ENCODE measurements around the gene SPOCK1. TPM values are rescaled to one million over a fixed set of nuclear protein-coding genes. Genes with fewer than 3 reads are reported as not detected.

The SPOCK1 gene
- total and polyA plus RNA-seq, 2 of the 13 experiments (the other 11 are each of a cell fraction or from before 2014, with no cell fraction given), result 0.18 to 0.29 TPM

DNA sequence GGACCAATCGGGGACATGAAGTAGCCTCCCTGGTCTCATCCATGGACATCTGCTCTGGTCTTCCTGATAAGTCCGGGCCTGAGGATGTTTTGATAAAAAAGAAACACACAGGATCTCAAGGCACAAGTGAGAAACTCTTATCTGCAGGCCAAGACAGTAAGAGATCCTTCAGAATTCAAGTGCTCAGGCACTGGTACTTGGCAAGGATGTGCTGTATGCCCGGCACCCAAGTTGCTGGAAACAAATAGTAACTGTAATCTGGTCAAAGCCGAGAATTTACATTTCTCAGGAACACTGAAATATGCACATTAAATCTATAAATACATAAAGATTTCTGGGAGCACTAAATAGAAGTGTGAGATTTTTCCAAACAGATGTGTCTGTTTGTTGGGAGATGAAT, 165.7 kb downstream of the SPOCK1 start:
- H3K4me2 ChIP-seq (ENCODE audit: low read depth, low read length), result no peak overlapping the region
- DNase-seq (ENCODE audit: low spot score) (no peak), ATAC-seq (no peak), FAIRE-seq (no peak)
- no TSS peak for BruUV-seq (replicated peaks)
- H3K4me3 ChIP-seq (replicated peaks in 1 of 3; ENCODE audit: insufficient read depth in 1 of 3, low read depth in 2 of 3, low read length in 3 of 3), result no peak overlapping the region
- no peaks in the 10 kb centered on the region for H3K36me3 ChIP-seq (replicated peaks in 1 of 2; ENCODE audit: control insufficient read depth in 1 of 2, insufficient read depth in 2 of 2, low read length in 2 of 2)
- no peak for TF ChIP-seq SCMH1 (CRISPR knock-in tag; IDR thresholded peaks at IDR 0.05; ENCODE audit: borderline replicate concordance)
- TF ChIP-seq ZNF558 (CRISPR knock-in tag; IDR thresholded peaks at IDR 0.05; ENCODE audit: borderline replicate concordance), result no peak
- TF ChIP-seq ZNF678 (CRISPR knock-in tag; IDR thresholded peaks at IDR 0.05), result no peak
- TF ChIP-seq HMG20A (CRISPR knock-in tag; IDR thresholded peaks at IDR 0.05; ENCODE audit: borderline replicate concordance), result no peak
- TF ChIP-seq, protein P1, sequence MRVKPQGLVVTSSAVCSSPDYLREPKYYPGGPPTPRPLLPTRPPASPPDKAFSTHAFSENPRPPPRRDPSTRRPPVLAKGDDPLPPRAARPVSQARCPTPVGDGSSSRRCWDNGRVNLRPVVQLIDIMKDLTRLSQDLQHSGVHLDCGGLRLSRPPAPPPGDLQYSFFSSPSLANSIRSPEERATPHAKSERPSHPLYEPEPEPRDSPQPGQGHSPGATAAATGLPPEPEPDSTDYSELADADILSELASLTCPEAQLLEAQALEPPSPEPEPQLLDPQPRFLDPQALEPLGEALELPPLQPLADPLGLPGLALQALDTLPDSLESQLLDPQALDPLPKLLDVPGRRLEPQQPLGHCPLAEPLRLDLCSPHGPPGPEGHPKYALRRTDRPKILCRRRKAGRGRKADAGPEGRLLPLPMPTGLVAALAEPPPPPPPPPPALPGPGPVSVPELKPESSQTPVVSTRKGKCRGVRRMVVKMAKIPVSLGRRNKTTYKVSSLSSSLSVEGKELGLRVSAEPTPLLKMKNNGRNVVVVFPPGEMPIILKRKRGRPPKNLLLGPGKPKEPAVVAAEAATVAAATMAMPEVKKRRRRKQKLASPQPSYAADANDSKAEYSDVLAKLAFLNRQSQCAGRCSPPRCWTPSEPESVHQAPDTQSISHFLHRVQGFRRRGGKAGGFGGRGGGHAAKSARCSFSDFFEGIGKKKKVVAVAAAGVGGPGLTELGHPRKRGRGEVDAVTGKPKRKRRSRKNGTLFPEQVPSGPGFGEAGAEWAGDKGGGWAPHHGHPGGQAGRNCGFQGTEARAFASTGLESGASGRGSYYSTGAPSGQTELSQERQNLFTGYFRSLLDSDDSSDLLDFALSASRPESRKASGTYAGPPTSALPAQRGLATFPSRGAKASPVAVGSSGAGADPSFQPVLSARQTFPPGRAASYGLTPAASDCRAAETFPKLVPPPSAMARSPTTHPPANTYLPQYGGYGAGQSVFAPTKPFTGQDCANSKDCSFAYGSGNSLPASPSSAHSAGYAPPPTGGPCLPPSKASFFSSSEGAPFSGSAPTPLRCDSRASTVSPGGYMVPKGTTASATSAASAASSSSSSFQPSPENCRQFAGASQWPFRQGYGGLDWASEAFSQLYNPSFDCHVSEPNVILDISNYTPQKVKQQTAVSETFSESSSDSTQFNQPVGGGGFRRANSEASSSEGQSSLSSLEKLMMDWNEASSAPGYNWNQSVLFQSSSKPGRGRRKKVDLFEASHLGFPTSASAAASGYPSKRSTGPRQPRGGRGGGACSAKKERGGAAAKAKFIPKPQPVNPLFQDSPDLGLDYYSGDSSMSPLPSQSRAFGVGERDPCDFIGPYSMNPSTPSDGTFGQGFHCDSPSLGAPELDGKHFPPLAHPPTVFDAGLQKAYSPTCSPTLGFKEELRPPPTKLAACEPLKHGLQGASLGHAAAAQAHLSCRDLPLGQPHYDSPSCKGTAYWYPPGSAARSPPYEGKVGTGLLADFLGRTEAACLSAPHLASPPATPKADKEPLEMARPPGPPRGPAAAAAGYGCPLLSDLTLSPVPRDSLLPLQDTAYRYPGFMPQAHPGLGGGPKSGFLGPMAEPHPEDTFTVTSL (CRISPR knock-in tag; IDR thresholded peaks at IDR 0.05; ENCODE audit: borderline replicate concordance), result no peak
- TF ChIP-seq, protein P2, sequence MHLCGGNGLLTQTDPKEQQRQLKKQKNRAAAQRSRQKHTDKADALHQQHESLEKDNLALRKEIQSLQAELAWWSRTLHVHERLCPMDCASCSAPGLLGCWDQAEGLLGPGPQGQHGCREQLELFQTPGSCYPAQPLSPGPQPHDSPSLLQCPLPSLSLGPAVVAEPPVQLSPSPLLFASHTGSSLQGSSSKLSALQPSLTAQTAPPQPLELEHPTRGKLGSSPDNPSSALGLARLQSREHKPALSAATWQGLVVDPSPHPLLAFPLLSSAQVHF (CRISPR knock-in tag; IDR thresholded peaks at IDR 0.05), result no peak
- TF ChIP-seq, protein P3, sequence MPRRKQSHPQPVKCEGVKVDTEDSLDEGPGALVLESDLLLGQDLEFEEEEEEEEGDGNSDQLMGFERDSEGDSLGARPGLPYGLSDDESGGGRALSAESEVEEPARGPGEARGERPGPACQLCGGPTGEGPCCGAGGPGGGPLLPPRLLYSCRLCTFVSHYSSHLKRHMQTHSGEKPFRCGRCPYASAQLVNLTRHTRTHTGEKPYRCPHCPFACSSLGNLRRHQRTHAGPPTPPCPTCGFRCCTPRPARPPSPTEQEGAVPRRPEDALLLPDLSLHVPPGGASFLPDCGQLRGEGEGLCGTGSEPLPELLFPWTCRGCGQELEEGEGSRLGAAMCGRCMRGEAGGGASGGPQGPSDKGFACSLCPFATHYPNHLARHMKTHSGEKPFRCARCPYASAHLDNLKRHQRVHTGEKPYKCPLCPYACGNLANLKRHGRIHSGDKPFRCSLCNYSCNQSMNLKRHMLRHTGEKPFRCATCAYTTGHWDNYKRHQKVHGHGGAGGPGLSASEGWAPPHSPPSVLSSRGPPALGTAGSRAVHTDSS (CRISPR knock-in tag; conservative IDR thresholded peaks at IDR 0.05), result no peak
- no peak for TF ChIP-seq SOX13 (IDR thresholded peaks at IDR 0.05)
- TF ChIP-seq SOX13 (CRISPR knock-in tag; conservative IDR thresholded peaks at IDR 0.05 in 1 of 2, IDR thresholded peaks at IDR 0.05 in 1 of 2), result no peak
- no peak for TF ChIP-seq ZSCAN12 (CRISPR knock-in tag; IDR thresholded peaks at IDR 0.05)
- no peak for TF ChIP-seq ZNF12 (CRISPR knock-in tag; IDR thresholded peaks at IDR 0.05)
- TF ChIP-seq ZNF510 (CRISPR knock-in tag; IDR thresholded peaks at IDR 0.05; ENCODE audit: low read depth), result no peak
- TF ChIP-seq ZNF446 (CRISPR knock-in tag; IDR thresholded peaks at IDR 0.05), result no peak
- no peak for TF ChIP-seq MAFK (conservative IDR thresholded peaks at IDR 0.05 in 1 of 2, IDR thresholded peaks at IDR 0.05 in 1 of 2; ENCODE audit: low read length in 2 of 2)
- TF ChIP-seq TP53 (CRISPR knock-in tag; conservative IDR thresholded peaks at IDR 0.05), result no peak
- no peak overlapping the region for H3K27ac ChIP-seq (ENCODE audit: extremely low read length, insufficient read depth, low read length)
- no peaks in the 10 kb centered on the region for H3K27me3 ChIP-seq (ENCODE audit: control insufficient read depth in 1 of 2, insufficient read depth in 2 of 2, low read length in 2 of 2)
- WGBS (ENCODE audit: low lambda C conversion rate), result 29% methylated on average over 4 of the region's 4 CpGs
- CTCF ChIA-PET (ENCODE audit: low intra/inter-chr PET ratio, low total read pairs), result no interaction called here
- H3K79me2 ChIP-seq (ENCODE audit: insufficient read depth, low read length), result no peaks in the 10 kb centered on the region
- POLR2A ChIA-PET, result no interaction called here
- no peak overlapping the region for H3K9ac ChIP-seq (ENCODE audit: insufficient read depth, low read depth, low read length)
- no peaks in the 10 kb centered on the region for H4K20me1 ChIP-seq (ENCODE audit: insufficient read depth, low read length)
- no peaks in the 10 kb centered on the region for H3K4me1 ChIP-seq (ENCODE audit: insufficient read depth, low read length)
- intact Hi-C loops (cut with micrococcal nuclease; ENCODE audit: unreplicated experiment) (no loop called here), in situ Hi-C loops (cut with HindIII; ENCODE audit: extremely low pct_ligation_motif_present, low pct_unique_long_range_greater_than_20kb) (no loop called here)
- no peak overlapping the region for H2AFZ ChIP-seq (ENCODE audit: low read length)
- no peaks in the 10 kb centered on the region for H3K9me3 ChIP-seq (ENCODE audit: low read length)
